SK-N-MC (cell line): ENCODE results near the gene ARSG.

Experiments used
- EZH2 ChIP-seq: fragments of 200-600 bp; sonication (generic); IDR thresholded peaks from one replicate; pipeline ENCODE4 v1.6.1; 2017; ENCODE audit warnings: antibody characterized with exemption
- FOXP2 ChIP-seq: optimal IDR thresholded peaks from 2 replicates; pipeline ENCODE3; 2011; ENCODE audit warnings: mild to moderate bottlenecking, moderate library complexity; ENCODE audit not compliant: insufficient read depth; ENCODE audit errors: extremely low read length, control extremely low read depth
- POLR2AphosphoS5 ChIP-seq: IDR thresholded peaks from 2 replicates; pipeline ENCODE4 v1.6.1; 2012; ENCODE audit warnings: mild to moderate bottlenecking, low read depth, low read length, borderline replicate concordance

- no peak for TF ChIP-seq POLR2AphosphoS5
- no peak for TF ChIP-seq EZH2
- TF ChIP-seq FOXP2: no peak
Observed at GRCh38 chr17:68429881-68430280, 138.6 kb downstream of the ARSG start.
